Stimulated activated CD4-positive, alpha-beta T cell treated with anti-CD3 and anti-CD28 coated beads, Interleukin-15, amount 100 ng/mL, for 1 hour (primary cell): ENCODE data around the gene NCKIPSD.
A peak's percentile ranks its signal among the peaks of the same experiment; 100 is the strongest.
"Not testable (repeated sequence)": the region's sequence is repeated elsewhere in the genome, so short reads cannot be mapped to it uniquely, and the experiment has no call there.

Source experiments
- DNase-seq, 2 donors: peaks; one replicate each; pipeline ENCODE4 v3.0.0-alpha.2; 2020; ENCODE audit warnings: low read depth in 1 of 2, low spot score in 1 of 2

NCKIPSD gene

GRCh38 chr3:48685603-48686511 is at the start of gene NCKIPSD:
TSS of gene NCKIPSD (minus strand) at chr3:48685915. CDS start at chr3:48685807, 108 bp downstream.
- DNase-seq, result peak; percentile 87 to 93

GRCh38 chr3:48735075-48735767 is 49.5 kb upstream of the NCKIPSD start:
- not testable (repeated sequence) for DNase-seq

- not testable (repeated sequence) for DNase-seq
These were observed 48.8 kb upstream of the NCKIPSD start for GRCh38 chr3:48734541-48734940.

- DNase-seq, result not testable (repeated sequence)
These were observed 48.2 kb upstream of the NCKIPSD start for GRCh38 chr3:48733752-48734518.

GRCh38 chr3:48727511-48727910 is 41.8 kb upstream of the NCKIPSD start:
- no peak for DNase-seq

- not testable (repeated sequence) for DNase-seq
These were observed 39.6 kb upstream of the NCKIPSD start for GRCh38 chr3:48725185-48725855.

DNA sequence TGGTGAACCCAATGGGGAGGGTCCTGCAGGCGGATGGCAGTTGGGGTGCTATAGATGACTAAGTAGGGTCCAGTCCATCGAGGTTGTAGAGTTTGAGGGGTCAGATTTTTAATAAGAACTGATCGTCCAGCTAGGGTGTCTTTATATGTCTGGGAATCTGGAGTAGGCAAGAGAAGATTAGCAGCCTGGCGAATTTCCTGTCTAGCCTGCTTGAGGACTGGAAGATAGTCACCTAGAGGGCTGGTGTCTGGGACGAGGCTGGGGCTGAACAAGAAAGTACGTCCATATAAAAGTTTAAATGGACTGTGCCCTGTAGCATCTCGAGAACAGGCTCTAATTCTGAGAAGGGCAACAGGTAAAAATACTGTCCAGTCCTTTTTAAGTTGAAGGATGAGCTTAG is 38.0 kb upstream of the NCKIPSD start:
- no peak for DNase-seq

- not testable (repeated sequence) for DNase-seq
These were observed 37.6 kb upstream of the NCKIPSD start for GRCh38 chr3:48723293-48723692.

DNA sequence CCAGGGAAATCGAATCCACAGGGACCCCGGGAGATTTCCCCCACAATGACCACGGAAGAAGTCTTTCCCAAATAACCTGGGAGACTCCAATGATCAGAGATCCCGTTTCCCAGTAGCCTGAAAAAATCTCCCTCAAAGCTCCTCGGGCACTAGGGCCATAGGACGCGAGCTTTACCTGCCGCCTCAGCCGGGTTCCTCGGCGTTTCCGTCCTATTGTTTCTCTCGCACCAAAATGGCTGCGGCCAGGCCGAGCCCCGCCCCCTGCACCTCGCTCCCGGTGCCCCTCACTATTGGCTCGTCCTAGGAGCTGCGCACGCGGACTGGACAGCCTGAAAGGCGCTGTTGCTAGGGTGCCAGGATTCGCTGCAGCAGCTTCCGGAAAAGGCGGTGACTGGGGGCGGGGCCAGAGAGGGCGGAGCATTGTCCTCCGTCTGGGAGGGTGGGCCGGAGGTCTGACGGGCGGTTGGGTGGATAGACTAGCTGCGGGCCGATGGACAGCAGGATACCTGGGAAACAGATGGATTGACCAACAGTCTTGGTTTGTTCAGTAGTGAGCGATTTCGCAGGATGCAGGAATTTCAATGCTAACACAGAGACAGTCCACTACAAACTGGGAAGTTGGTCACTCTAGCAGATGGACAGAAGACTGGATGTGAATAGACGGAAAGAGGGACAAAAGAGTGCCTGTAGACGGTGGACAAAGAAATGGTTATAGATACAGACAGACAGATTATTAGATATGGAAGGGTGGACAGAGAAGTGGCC is 31.4 kb upstream of the NCKIPSD start, which contains the start of gene IP6K2:
Gene IP6K2, minus strand, starts transcription at position 240 of the 765 bp plus-strand sequence. CDS start 21,930 bp downstream, outside the sequence.
- peak; percentile 95 to 99 for DNase-seq

GRCh38 chr3:48716508-48716981 is 30.8 kb upstream of the NCKIPSD start:
- no peak for DNase-seq

DNA sequence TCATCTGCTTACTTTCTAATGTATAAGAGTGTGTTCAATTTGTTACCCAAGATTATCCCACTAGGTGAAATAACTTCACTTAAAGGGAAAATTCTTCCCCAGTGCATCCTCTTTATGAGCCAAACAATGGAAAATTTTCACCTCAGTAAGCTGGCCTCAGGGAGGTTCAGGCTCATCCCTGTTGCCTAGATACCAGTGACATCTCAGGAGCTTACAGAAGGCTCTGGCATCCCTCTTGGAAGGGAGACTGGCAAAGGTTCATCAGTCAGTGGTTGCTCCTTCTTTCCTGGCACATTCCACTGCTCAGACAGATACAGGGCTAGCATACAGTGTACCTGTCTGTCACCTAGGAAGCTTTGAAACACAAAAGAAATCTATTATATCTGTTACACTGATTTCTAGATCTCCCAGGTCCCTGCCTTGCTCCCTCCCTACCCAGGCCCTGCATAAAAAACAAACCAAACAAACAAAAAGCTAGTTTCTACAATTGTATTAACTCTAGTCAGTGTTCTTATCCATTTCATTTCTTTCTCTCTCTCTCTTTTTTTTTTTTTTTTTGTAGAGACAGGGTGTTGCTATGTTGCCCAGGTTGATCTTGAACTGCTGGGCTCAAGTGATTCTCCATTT is 29.6 kb upstream of the NCKIPSD start:
- DNase-seq, result no peak

- DNase-seq, result no peak
These were observed 26.0 kb upstream of the NCKIPSD start for GRCh38 chr3:48711727-48712126.

DNA sequence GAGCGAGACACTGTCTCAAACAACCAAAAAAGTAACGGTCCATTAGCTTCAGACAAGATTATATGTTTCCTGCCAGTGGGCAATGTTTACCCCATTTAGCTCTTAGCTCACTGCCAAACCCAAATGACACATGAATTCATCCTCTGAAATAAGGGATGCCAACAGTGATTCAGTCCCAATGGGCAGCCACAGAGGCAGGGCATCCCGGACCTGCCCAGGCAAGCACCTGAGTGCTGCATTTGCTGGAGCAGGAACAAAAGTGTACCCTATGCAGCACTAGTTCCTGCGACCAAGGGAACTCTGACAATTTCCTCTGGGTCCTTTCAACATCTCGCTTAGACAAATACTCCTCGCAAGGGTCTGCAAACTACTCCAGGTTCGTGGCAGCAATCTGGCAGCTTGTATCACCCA is 23.3 kb upstream of the NCKIPSD start:
- no peak for DNase-seq

DNA sequence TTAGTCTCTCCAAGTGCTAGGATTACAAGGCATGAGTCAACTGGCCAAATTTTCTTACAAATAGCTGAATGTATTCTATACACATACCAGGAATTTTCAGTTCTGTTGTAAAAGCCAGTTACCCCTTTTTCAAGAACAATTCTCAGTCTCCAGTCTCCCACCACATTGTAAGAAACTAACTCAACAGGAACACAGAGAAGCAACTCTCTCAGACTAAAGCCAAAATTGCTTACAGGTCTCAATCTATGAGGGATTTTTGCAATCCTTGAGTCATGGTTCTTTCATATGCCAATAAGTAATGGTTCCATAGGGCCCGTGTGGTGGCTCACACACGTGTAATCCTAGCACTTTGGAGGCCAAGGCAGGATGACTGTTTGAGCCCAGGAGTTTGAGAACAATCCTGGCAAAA is 22.8 kb upstream of the NCKIPSD start:
- no peak for DNase-seq

- no peak for DNase-seq
These were observed 21.4 kb upstream of the NCKIPSD start for GRCh38 chr3:48707157-48707556.

- DNase-seq, result no peak
These were observed 16.7 kb upstream of the NCKIPSD start for GRCh38 chr3:48702320-48702920.

- no peak for DNase-seq
These were observed 15.2 kb upstream of the NCKIPSD start for GRCh38 chr3:48700731-48701405.

- DNase-seq, result no peak
These were observed 13.2 kb upstream of the NCKIPSD start for GRCh38 chr3:48698891-48699290.
